IMR-90 (cell line): ENCODE measurements around the gene PALLD. TPM values are rescaled to one million over a fixed set of nuclear protein-coding genes. Genes with fewer than 3 reads are reported as not detected.

Source experiments
- ATAC-seq: fragments of 200-7000 bp; cut with Tn5 transposase; 2 replicates; pipeline ENCODE4 v1.9.1; 2020; ENCODE audit warnings: low read depth, mild to moderate bottlenecking, moderate library complexity
- BruUV-seq: library from RNA; stranded (reverse); fragments of 400-500 nt; replicated peaks from 2 replicates; lab custom pipeline; 2021; lab: Mats Ljungman, UMichigan
- CTCF ChIA-PET: fragments of 300-600 bp; formaldehyde crosslinking; extraction: SDS; loops from one replicate; lab custom pipeline; 2021; ENCODE audit warnings: antibody characterized with exemption; lab: Yijun Ruan, JAX
- POLR2A ChIA-PET: fragments of 300-600 bp; sonication (Branson Sonifier 250); formaldehyde crosslinking; loops from one replicate; lab custom pipeline; 2022; ENCODE audit warnings: antibody characterized with exemption; ENCODE audit not compliant: unreplicated experiment; lab: Charles Lee
- DNase-seq: peaks from one replicate; pipeline ENCODE4 v3.0.0; 2013
- H2AFZ ChIP-seq: replicated peaks from 2 replicates; pipeline ENCODE3; 2013; ENCODE audit warnings: low read length, mild to moderate bottlenecking; ENCODE audit not compliant: poor library complexity
- H2AK5ac ChIP-seq: 2 replicates; pipeline ENCODE4 v1.6.1; 2013; ENCODE audit warnings: low read depth, low read length, inconsistent platforms
- H2AK9ac ChIP-seq: replicated peaks from 2 replicates; pipeline ENCODE3; 2013; ENCODE audit warnings: mild to moderate bottlenecking, low read depth, low read length, moderate library complexity; ENCODE audit not compliant: poor library complexity
- H2BK120ac ChIP-seq: 2 replicates; pipeline ENCODE4 v1.6.1; 2013; ENCODE audit warnings: low read depth, low read length, inconsistent platforms
- H2BK15ac ChIP-seq: 3 replicates; pipeline ENCODE4 v1.6.1; 2013; ENCODE audit warnings: low read depth, low read length, inconsistent platforms
- H2BK20ac ChIP-seq: 2 replicates; pipeline ENCODE4 v1.6.1; 2013; ENCODE audit warnings: low read depth, mild to moderate bottlenecking, inconsistent platforms, low read length, moderate library complexity
- H2BK5ac ChIP-seq: 2 replicates; pipeline ENCODE4 v1.6.1; 2013; ENCODE audit warnings: mild to moderate bottlenecking, low read depth, low read length, inconsistent platforms; ENCODE audit not compliant: poor library complexity, severe bottlenecking
- H3K14ac ChIP-seq: replicated peaks from 2 replicates; pipeline ENCODE4 v1.6.1; 2013; ENCODE audit warnings: low read depth, low read length, inconsistent platforms
- H3K18ac ChIP-seq: 2 replicates; pipeline ENCODE4 v1.6.1; 2013; ENCODE audit warnings: low read depth, low read length, control low read depth
- H3K23ac ChIP-seq: 2 replicates; pipeline ENCODE4 v1.6.1; 2013; ENCODE audit warnings: low read depth, low read length, inconsistent platforms
- H3K27ac ChIP-seq: 2 replicates; pipeline ENCODE4 v1.5.1; 2013; ENCODE audit warnings: mild to moderate bottlenecking, control low read depth, low read length; ENCODE audit not compliant: insufficient read depth
- H3K27me3 ChIP-seq: 2 replicates; pipeline ENCODE4 v1.6.1; 2013; ENCODE audit warnings: low read length; ENCODE audit not compliant: control insufficient read depth, insufficient read depth
- H3K36me3 ChIP-seq: 2 replicates; pipeline ENCODE4 v1.6.1; 2013; ENCODE audit warnings: low read length, mixed read lengths; ENCODE audit not compliant: control insufficient read depth, insufficient read depth
- H3K4ac ChIP-seq: 2 replicates; pipeline ENCODE4 v1.6.1; 2013; ENCODE audit warnings: low read depth, low read length, inconsistent platforms
- H3K4me1 ChIP-seq: 2 replicates; pipeline ENCODE4 v1.6.1; 2013; ENCODE audit warnings: low read length, mixed read lengths; ENCODE audit not compliant: control insufficient read depth, insufficient read depth
- H3K4me2 ChIP-seq: 2 replicates; pipeline ENCODE4 v1.6.1; 2013; ENCODE audit warnings: low read depth, mild to moderate bottlenecking, control low read depth, low read length, moderate library complexity
- H3K4me3 ChIP-seq: 2 replicates; pipeline ENCODE4 v1.5.1; 2013; ENCODE audit warnings: low read depth, mild to moderate bottlenecking, control low read depth, low read length, moderate library complexity; ENCODE audit not compliant: insufficient read depth
- H3K56ac ChIP-seq: 2 replicates; pipeline ENCODE4 v1.6.1; 2013; ENCODE audit warnings: low read length, inconsistent platforms; ENCODE audit not compliant: insufficient read depth; ENCODE audit errors: extremely low read depth
- H3K79me1 ChIP-seq, 2 experiments: 2 replicates each; pipeline ENCODE4 v1.6.1; 2013; ENCODE audit warnings: low read length in 2 of 2, inconsistent platforms in 1 of 2, low read depth in 1 of 2
- H3K9ac ChIP-seq: 2 replicates; pipeline ENCODE4 v1.6.1; 2013; ENCODE audit warnings: low read depth, low read length, control low read depth
- H3K9me1 ChIP-seq: 2 replicates; pipeline ENCODE4 v1.6.1; 2013; ENCODE audit warnings: low read length, inconsistent platforms; ENCODE audit not compliant: insufficient read depth
- H3K9me3 ChIP-seq: 2 replicates; pipeline ENCODE4 v1.6.1; 2013; ENCODE audit warnings: low read length; ENCODE audit not compliant: control insufficient read depth, insufficient read depth
- H4K20me1 ChIP-seq: 2 replicates; pipeline ENCODE4 v1.6.1; 2013; ENCODE audit warnings: low read length, inconsistent platforms; ENCODE audit not compliant: insufficient read depth
- H4K5ac ChIP-seq: 2 replicates; pipeline ENCODE4 v1.6.1; 2013; ENCODE audit warnings: mild to moderate bottlenecking, low read depth, low read length, control low read depth
- H4K8ac ChIP-seq, 2 experiments: 2 replicates each; pipeline ENCODE4 v1.6.1; 2013; ENCODE audit warnings: low read depth in 2 of 2, low read length in 2 of 2, control low read depth in 1 of 2, inconsistent platforms in 1 of 2
- H4K91ac ChIP-seq: 2 replicates; pipeline ENCODE4 v1.6.1; 2013; ENCODE audit warnings: low read depth, low read length, inconsistent platforms; ENCODE audit not compliant: insufficient read depth
- BHLHE40 ChIP-seq: fragments of 150-350 bp; IDR thresholded peaks from 2 replicates; pipeline ENCODE4 v1.6.1; 2016; ENCODE audit warnings: mild to moderate bottlenecking, low read depth, low read length
- CEBPB ChIP-seq: IDR thresholded peaks from 2 replicates; pipeline ENCODE4 v1.6.1; 2012; ENCODE audit warnings: low read depth, low read length, improper control_type of control experiment
- CHD1 ChIP-seq: IDR thresholded peaks from 2 replicates; pipeline ENCODE4 v1.6.1; 2012; ENCODE audit warnings: low read depth, low read length, improper control_type of control experiment
- CTCF ChIP-seq: conservative IDR thresholded peaks from 2 replicates; pipeline ENCODE4 v1.5.1; 2012; ENCODE audit warnings: mild to moderate bottlenecking, low read depth, low read length, improper control_type of control experiment
- ELK1 ChIP-seq: fragments of 150-350 bp; IDR thresholded peaks from 2 replicates; pipeline ENCODE4 v1.6.1; 2016; ENCODE audit warnings: low read depth, mild to moderate bottlenecking, low read length, moderate library complexity, borderline replicate concordance
- FOS ChIP-seq: fragments of 150-350 bp; IDR thresholded peaks from 2 replicates; pipeline ENCODE4 v1.6.1; 2016; ENCODE audit warnings: low read depth, low read length
- MAFK ChIP-seq: IDR thresholded peaks from 2 replicates; pipeline ENCODE4 v1.6.1; 2012; ENCODE audit warnings: low read depth, low read length, improper control_type of control experiment
- MAZ ChIP-seq: IDR thresholded peaks from 2 replicates; pipeline ENCODE4 v1.6.1; 2012; ENCODE audit warnings: low read depth, mild to moderate bottlenecking, low read length, improper control_type of control experiment, moderate library complexity, borderline replicate concordance
- MXI1 ChIP-seq: IDR thresholded peaks from 2 replicates; pipeline ENCODE4 v1.6.1; 2012; ENCODE audit warnings: low read depth, mild to moderate bottlenecking, low read length, moderate library complexity, borderline replicate concordance
- POLR2A ChIP-seq: IDR thresholded peaks from 2 replicates; pipeline ENCODE4 v1.6.1; 2012; ENCODE audit warnings: mild to moderate bottlenecking, low read depth, low read length
- RAD21 ChIP-seq: IDR thresholded peaks from 2 replicates; pipeline ENCODE4 v1.6.1; 2012; ENCODE audit warnings: low read length, improper control_type of control experiment
- RCOR1 ChIP-seq: IDR thresholded peaks from 2 replicates; pipeline ENCODE4 v1.6.1; 2012; ENCODE audit warnings: mild to moderate bottlenecking, low read length, improper control_type of control experiment; ENCODE audit not compliant: insufficient replicate concordance
- RFX5 ChIP-seq: IDR thresholded peaks from 2 replicates; pipeline ENCODE4 v1.8.0; 2012; ENCODE audit warnings: low read depth, mild to moderate bottlenecking, low read length, moderate library complexity
- SMC3 ChIP-seq: fragments of 150-350 bp; IDR thresholded peaks from 2 replicates; pipeline ENCODE4 v1.6.1; 2016; ENCODE audit warnings: low read depth, mild to moderate bottlenecking, antibody characterized with exemption, low read length, moderate library complexity
- USF2 ChIP-seq: fragments of 150-350 bp; IDR thresholded peaks from 2 replicates; pipeline ENCODE4 v1.6.1; 2017; ENCODE audit warnings: mild to moderate bottlenecking, antibody characterized with exemption, low read length, low read depth
- WGBS, 2 experiments: methylation state at CpG; one replicate each; pipeline versions ENCODE4 v1.1.5 to v1.1.7; 2013; ENCODE audit warnings: missing lambda C conversion rate in 2 of 2; ENCODE audit not compliant: insufficient read length in 1 of 2; ENCODE audit errors: extremely low coverage in 2 of 2; 5-methylcytosine and 5-hydroxymethylcytosine counted together
- dilution Hi-C: fragments of 300-500 bp; cut with HindIII; formaldehyde crosslinking; loops from one replicate; pipeline ENCODE4 v1.14.3; 2018; ENCODE audit warnings: low sequenced_read_pairs; ENCODE audit not compliant: unreplicated experiment
- in situ Hi-C: fragments of 300-500 bp; cut with MboI; formaldehyde crosslinking; loops from 3 replicates; pipeline ENCODE4 v1.14.3; 2019; ENCODE audit warnings: low sequenced_read_pairs, inconsistent platforms, mixed read lengths
- intact Hi-C: fragments of 100-400 bp; cut with micrococcal nuclease; formaldehyde crosslinking; loops from 2 replicates; pipeline ENCODE4 v1.10.0; 2022
- polyA plus RNA-seq, 3 experiments: library from polyadenylated mRNA; depleted of rRNA; stranded (reverse); fragments of >200 nt; gene quantifications; 2 replicates each; pipeline ENCODE4 v1.2.3, GENCODE V29; 2012; ENCODE audit warnings: low replicate concordance in 1 of 3
- total RNA-seq: library from RNA; depleted of rRNA; stranded (reverse); fragments of >200 nt; gene quantifications from 2 replicates; pipeline ENCODE4 v1.2.3, GENCODE V29; 2012

PALLD gene
- total and polyA plus RNA-seq, 2 of the 4 experiments (the other 2 are of a cell fraction): 91.0 to 91.9 TPM

DNA sequence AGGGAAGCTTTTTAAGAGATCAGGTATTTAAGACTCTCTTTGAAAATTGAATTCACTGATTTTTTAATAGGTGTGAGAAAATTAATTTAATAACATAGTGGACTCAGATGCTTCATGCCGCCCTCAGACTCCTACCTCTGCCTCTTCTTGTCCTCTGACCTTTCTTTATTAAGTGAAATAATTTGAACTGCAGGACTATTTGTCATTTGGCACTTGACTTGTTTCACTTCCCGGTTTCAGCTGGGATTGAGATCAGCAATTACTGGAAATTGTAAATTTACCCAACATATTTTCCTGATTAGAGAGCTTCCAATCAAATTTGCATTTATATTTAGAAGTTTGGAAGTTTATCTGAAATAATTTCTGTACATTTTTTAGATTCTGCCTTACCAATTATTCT, 396.4 kb downstream of the PALLD start:
- no peak overlapping the region for H2AK5ac ChIP-seq
- no peak overlapping the region for H2BK120ac ChIP-seq
- no TSS peak for BruUV-seq
- no peak overlapping the region for H2AK9ac ChIP-seq
- peaks cover 5% of the 10 kb centered on the region for H3K4me1 ChIP-seq
- no peak overlapping the region for H2BK15ac ChIP-seq
- no peak overlapping the region for H2BK5ac ChIP-seq
- H3K4me3 ChIP-seq: no peak overlapping the region
- H3K27ac ChIP-seq: no peak overlapping the region
- DNase-seq (no peak), ATAC-seq (no peak)
- H3K9me3 ChIP-seq: no peaks in the 10 kb centered on the region
- no peak overlapping the region for H3K14ac ChIP-seq
- H4K5ac ChIP-seq: no peak overlapping the region
- no peak overlapping the region for H3K56ac ChIP-seq
- peaks cover 4% of the 10 kb centered on the region; the same call in 1 of the 2 replicates for H4K20me1 ChIP-seq
- no CpG with 5 or more reads among the region's 2 CpGs for WGBS, 2 experiments
- no peaks in the 10 kb centered on the region for H3K27me3 ChIP-seq
- peaks cover 54% of the 10 kb centered on the region for H3K36me3 ChIP-seq
- H3K9ac ChIP-seq: no peak overlapping the region
- H3K4ac ChIP-seq: no peak overlapping the region
- no peak overlapping the region for H3K4me2 ChIP-seq
- no peak overlapping the region for H4K91ac ChIP-seq
- peaks cover 15 to 49% of the 10 kb centered on the region in 2 experiments for H3K79me1 ChIP-seq
- H3K23ac ChIP-seq: no peak overlapping the region
- no peak overlapping the region for H2AFZ ChIP-seq
- no peak for TF ChIP-seq RFX5
- no peak for TF ChIP-seq CEBPB
- TF ChIP-seq CHD1: no peak
- TF ChIP-seq ELK1: no peak
- TF ChIP-seq CTCF: no peak
- TF ChIP-seq RAD21: no peak
- no peak for TF ChIP-seq BHLHE40
- no peak for TF ChIP-seq FOS
- TF ChIP-seq USF2: no peak
- no peak for TF ChIP-seq MAZ
- TF ChIP-seq MAFK: no peak
- TF ChIP-seq MXI1: no peak
- no peak for TF ChIP-seq SMC3
- no peak for TF ChIP-seq RCOR1
- no peak for TF ChIP-seq POLR2A
- H3K9me1 ChIP-seq: peaks cover 21% of the 10 kb centered on the region
- H4K8ac ChIP-seq: no peak overlapping the region
- ChIA-PET POLR2A (interaction anchor here (0.5 kb wide), 1 partner anchor 298 kb away, joined by 3 read pairs; no protein-coding TSS in a partner anchor), CTCF (interaction anchor here (0.6 kb wide), 1 partner anchor 12 kb away, joined by 3 read pairs; no protein-coding TSS in a partner anchor)
- H2BK20ac ChIP-seq: no peak overlapping the region
- H3K18ac ChIP-seq: no peak overlapping the region
- intact Hi-C loops: no loop called here
- in situ Hi-C loops: no loop called here
- dilution Hi-C loops: no loop called here
